OCI-LY7 (cell line): ENCODE results near the gene CD248.

Source experiments
- EZH2phosphoT487 ChIP-seq: fragments of 200-600 bp; sonication (generic); IDR thresholded peaks from 2 replicates; pipeline ENCODE4 v1.6.1; 2018; ENCODE audit warnings: low read depth, borderline replicate concordance, mild to moderate bottlenecking, mixed run types, antibody characterized with exemption, low read length, moderate library complexity, mixed read lengths
- TF ChIP-seq, protein P1 (sequence below): fragments of 200-600 bp; sonication (generic); conservative IDR thresholded peaks from 2 replicates; pipeline ENCODE4 v1.5.1; 2014; ENCODE audit warnings: mild to moderate bottlenecking, antibody characterized with exemption, low read length, moderate library complexity, mixed read lengths

DNA sequence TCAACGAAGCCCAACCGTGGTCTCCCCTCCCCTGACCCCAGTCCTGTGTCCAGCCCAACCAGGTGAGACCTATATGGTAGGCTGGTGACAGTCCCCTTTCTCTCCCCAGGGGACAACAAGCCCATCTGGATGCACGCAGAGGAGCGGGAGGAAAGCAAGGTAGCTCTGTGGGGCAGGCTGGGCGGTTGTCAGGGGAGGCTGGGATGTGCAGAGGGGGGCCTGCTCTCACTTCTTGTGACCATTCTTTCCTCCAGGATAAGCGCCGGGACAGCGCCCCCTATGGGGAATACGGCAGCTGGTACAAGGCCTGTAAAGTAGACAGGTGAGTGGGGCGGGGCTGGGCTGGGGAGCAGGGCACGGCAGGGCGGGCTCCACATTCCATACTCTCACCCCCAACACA, 51.9 kb downstream of the CD248 start:
- TF ChIP-seq, protein P1, sequence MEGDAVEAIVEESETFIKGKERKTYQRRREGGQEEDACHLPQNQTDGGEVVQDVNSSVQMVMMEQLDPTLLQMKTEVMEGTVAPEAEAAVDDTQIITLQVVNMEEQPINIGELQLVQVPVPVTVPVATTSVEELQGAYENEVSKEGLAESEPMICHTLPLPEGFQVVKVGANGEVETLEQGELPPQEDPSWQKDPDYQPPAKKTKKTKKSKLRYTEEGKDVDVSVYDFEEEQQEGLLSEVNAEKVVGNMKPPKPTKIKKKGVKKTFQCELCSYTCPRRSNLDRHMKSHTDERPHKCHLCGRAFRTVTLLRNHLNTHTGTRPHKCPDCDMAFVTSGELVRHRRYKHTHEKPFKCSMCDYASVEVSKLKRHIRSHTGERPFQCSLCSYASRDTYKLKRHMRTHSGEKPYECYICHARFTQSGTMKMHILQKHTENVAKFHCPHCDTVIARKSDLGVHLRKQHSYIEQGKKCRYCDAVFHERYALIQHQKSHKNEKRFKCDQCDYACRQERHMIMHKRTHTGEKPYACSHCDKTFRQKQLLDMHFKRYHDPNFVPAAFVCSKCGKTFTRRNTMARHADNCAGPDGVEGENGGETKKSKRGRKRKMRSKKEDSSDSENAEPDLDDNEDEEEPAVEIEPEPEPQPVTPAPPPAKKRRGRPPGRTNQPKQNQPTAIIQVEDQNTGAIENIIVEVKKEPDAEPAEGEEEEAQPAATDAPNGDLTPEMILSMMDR, result peak; percentile 78
- no peak for TF ChIP-seq EZH2phosphoT487
